ENCODE measurements around the gene TEP1.

Gene TEP1

DNA sequence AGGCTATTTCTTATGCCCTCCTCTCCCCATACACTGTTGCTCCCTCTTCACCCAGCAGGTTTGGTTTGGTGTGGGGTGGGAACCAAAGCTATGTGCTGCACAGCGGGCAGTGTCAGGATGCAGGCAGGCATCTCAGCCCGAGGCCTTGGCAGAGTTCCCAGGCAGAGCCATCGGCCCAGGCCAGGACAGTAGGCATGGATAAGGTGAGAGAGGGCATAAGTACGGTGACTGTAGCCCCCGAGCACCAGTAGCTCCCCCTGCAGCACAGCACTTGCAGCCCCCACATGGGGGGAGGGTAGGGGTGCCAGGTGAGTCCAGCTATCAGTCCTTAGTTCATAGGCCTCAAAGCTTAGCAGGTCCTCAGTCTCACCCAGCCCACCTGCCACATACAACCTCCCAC, 15.5 kb upstream of the TEP1 start:
- Histone ChIP-seq H3K9me3 (ENCODE audit: control insufficient read depth, low read length) (no peaks in the 10 kb centered on the region), H3K4me3 (ENCODE audit: extremely low read depth, insufficient read depth, low read length, poor library complexity, severe bottlenecking) (no peak overlapping the region), H3K36me3 (ENCODE audit: control insufficient read depth, insufficient read depth, low read length) (no peaks in the 10 kb centered on the region), H3K4me1 (ENCODE audit: control insufficient read depth, insufficient read depth, low read length, poor library complexity, severe bottlenecking) (peaks cover 3% of the 10 kb centered on the region), H3K27ac (ENCODE audit: low read depth, low read length, severe bottlenecking) (no peak overlapping the region)
- 54 to 71% methylated on average over 3 to 4 of the region's 5 CpGs for WGBS, 2 experiments (ENCODE audit: insufficient coverage in 2 of 2)

GRCh38 chr14:20428010-20428365, 14.7 kb upstream of the TEP1 start:
- Histone ChIP-seq H3K4me3 (ENCODE audit: extremely low read depth, insufficient read depth, low read length, poor library complexity, severe bottlenecking) (no peak overlapping the region), H3K4me1 (ENCODE audit: control insufficient read depth, insufficient read depth, low read length, poor library complexity, severe bottlenecking) (peaks cover 3% of the 10 kb centered on the region), H3K9me3 (ENCODE audit: control insufficient read depth, low read length) (no peaks in the 10 kb centered on the region), H3K27ac (ENCODE audit: low read depth, low read length, severe bottlenecking) (no peak overlapping the region), H3K36me3 (ENCODE audit: control insufficient read depth, insufficient read depth, low read length) (no peaks in the 10 kb centered on the region)
- 58 to 82% methylated on average over 2 of the region's 5 CpGs for WGBS, 2 experiments (ENCODE audit: insufficient coverage in 2 of 2)

- no peak overlapping the region for H3K27ac ChIP-seq (ENCODE audit: low read depth, low read length, severe bottlenecking)
- H3K9me3 ChIP-seq (ENCODE audit: control insufficient read depth, low read length), result no peaks in the 10 kb centered on the region
- no peaks in the 10 kb centered on the region for H3K36me3 ChIP-seq (ENCODE audit: control insufficient read depth, insufficient read depth, low read length)
- peaks cover 3% of the 10 kb centered on the region for H3K4me1 ChIP-seq (ENCODE audit: control insufficient read depth, insufficient read depth, low read length, poor library complexity, severe bottlenecking)
- no peak overlapping the region for H3K4me3 ChIP-seq (ENCODE audit: extremely low read depth, insufficient read depth, low read length, poor library complexity, severe bottlenecking)
- WGBS, 2 experiments (ENCODE audit: insufficient coverage in 2 of 2), result 77 to 79% methylated on average over 3 of the region's 5 CpGs
These were observed 14.1 kb upstream of the TEP1 start for GRCh38 chr14:20427231-20428009.

GRCh38 chr14:20424851-20425250, 11.6 kb upstream of the TEP1 start:
- Histone ChIP-seq H3K36me3 (ENCODE audit: control insufficient read depth, insufficient read depth, low read length) (no peaks in the 10 kb centered on the region), H3K4me1 (ENCODE audit: control insufficient read depth, insufficient read depth, low read length, poor library complexity, severe bottlenecking) (peaks cover 3% of the 10 kb centered on the region), H3K9me3 (ENCODE audit: control insufficient read depth, low read length) (no peaks in the 10 kb centered on the region), H3K4me3 (ENCODE audit: extremely low read depth, insufficient read depth, low read length, poor library complexity, severe bottlenecking) (no peak overlapping the region), H3K27ac (ENCODE audit: low read depth, low read length, severe bottlenecking) (no peak overlapping the region)
- 0% methylated on average over 1 of the region's 2 CpGs for WGBS, 2 experiments (ENCODE audit: insufficient coverage in 2 of 2)

GRCh38 chr14:20422886-20423285, 9.6 kb upstream of the TEP1 start:
- WGBS, 2 experiments (ENCODE audit: insufficient coverage in 2 of 2), result no CpG with 5 or more reads among the region's 2 CpGs

DNA sequence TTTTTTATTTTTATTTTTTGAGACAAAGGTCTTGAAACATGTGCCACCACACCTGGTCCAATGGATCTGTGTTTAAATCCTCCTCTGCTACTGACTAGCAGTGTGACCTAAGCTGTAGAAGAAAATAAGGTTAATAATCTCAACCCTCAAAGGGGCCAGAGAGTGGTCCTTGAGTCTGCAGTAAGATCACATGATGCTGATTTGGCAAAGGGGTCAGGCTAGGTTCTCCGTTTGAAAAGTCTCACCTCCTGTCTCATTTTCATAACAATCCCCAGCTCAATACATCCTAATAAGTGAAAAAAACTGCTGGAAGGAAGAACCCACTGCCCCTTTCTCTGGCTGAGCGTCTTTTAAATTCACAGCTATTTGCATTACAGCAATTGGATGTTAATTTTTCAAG, 8.0 kb upstream of the TEP1 start:
- WGBS, 2 experiments (ENCODE audit: insufficient coverage in 2 of 2), result 38% methylated on average over 2 of the region's 2 CpGs; no CpG with 5 or more reads in 1 of the 2 experiments
- no peak overlapping the region for H3K27ac ChIP-seq (ENCODE audit: low read depth, low read length, severe bottlenecking)
- H3K4me3 ChIP-seq (ENCODE audit: extremely low read depth, insufficient read depth, low read length, poor library complexity, severe bottlenecking), result no peak overlapping the region
- H3K9me3 ChIP-seq (ENCODE audit: control insufficient read depth, low read length), result no peaks in the 10 kb centered on the region
- H3K36me3 ChIP-seq (ENCODE audit: control insufficient read depth, insufficient read depth, low read length), result no peaks in the 10 kb centered on the region
- H3K4me1 ChIP-seq (ENCODE audit: control insufficient read depth, insufficient read depth, low read length, poor library complexity, severe bottlenecking), result no peaks in the 10 kb centered on the region

More at GRCh38 chr14:20422886-20423285, 9.6 kb upstream of the TEP1 start:
- Histone ChIP-seq H3K36me3 (ENCODE audit: control insufficient read depth, insufficient read depth, low read length) (no peaks in the 10 kb centered on the region), H3K27ac (ENCODE audit: low read depth, low read length, severe bottlenecking) (no peak overlapping the region), H3K9me3 (ENCODE audit: control insufficient read depth, low read length) (no peaks in the 10 kb centered on the region), H3K4me3 (ENCODE audit: extremely low read depth, insufficient read depth, low read length, poor library complexity, severe bottlenecking) (no peak overlapping the region), H3K4me1 (ENCODE audit: control insufficient read depth, insufficient read depth, low read length, poor library complexity, severe bottlenecking) (peaks cover 3% of the 10 kb centered on the region)

- Histone ChIP-seq H3K4me3 (ENCODE audit: extremely low read depth, insufficient read depth, low read length, poor library complexity, severe bottlenecking) (no peak overlapping the region), H3K4me1 (ENCODE audit: control insufficient read depth, insufficient read depth, low read length, poor library complexity, severe bottlenecking) (no peaks in the 10 kb centered on the region), H3K27ac (ENCODE audit: low read depth, low read length, severe bottlenecking) (no peak overlapping the region), H3K9me3 (ENCODE audit: control insufficient read depth, low read length) (no peaks in the 10 kb centered on the region), H3K36me3 (ENCODE audit: control insufficient read depth, insufficient read depth, low read length) (no peaks in the 10 kb centered on the region)
- WGBS, 2 experiments (ENCODE audit: insufficient coverage in 2 of 2), result no CpG with 5 or more reads among the region's 1 CpG
These were observed 6.1 kb upstream of the TEP1 start for GRCh38 chr14:20419419-20419818.

DNA sequence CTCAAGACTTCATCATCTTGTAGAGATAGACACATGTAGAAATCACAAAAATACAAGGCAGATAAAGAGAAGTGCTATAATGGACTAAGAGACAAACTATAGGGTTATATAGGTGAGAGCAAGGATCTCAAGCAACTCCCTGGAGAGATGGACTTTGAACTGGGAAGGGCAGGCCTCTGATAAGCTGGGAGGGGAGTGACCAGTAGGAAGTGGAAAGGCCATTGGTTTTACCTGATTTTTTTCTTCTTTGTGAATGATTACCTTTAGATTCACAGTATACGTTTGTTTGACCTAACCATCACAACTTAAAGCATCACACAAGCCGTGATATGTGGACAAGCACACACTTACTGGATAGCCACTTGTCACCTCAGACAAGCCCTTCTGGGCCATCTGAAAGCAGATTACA, 5.2 kb upstream of the TEP1 start:
- WGBS, 2 experiments (ENCODE audit: insufficient coverage in 2 of 2), result 93 to 97% methylated on average over 2 of the region's 2 CpGs
- no peaks in the 10 kb centered on the region for H3K36me3 ChIP-seq (ENCODE audit: control insufficient read depth, insufficient read depth, low read length)
- H3K9me3 ChIP-seq (ENCODE audit: control insufficient read depth, low read length), result no peaks in the 10 kb centered on the region
- no peak overlapping the region for H3K27ac ChIP-seq (ENCODE audit: low read depth, low read length, severe bottlenecking)
- no peaks in the 10 kb centered on the region for H3K4me1 ChIP-seq (ENCODE audit: control insufficient read depth, insufficient read depth, low read length, poor library complexity, severe bottlenecking)
- H3K4me3 ChIP-seq (ENCODE audit: extremely low read depth, insufficient read depth, low read length, poor library complexity, severe bottlenecking), result no peak overlapping the region

GRCh38 chr14:20417250-20418186, 4.2 kb upstream of the TEP1 start:
- Histone ChIP-seq H3K27ac (ENCODE audit: low read depth, low read length, severe bottlenecking) (no peak overlapping the region), H3K4me1 (ENCODE audit: control insufficient read depth, insufficient read depth, low read length, poor library complexity, severe bottlenecking) (no peaks in the 10 kb centered on the region), H3K36me3 (ENCODE audit: control insufficient read depth, insufficient read depth, low read length) (no peaks in the 10 kb centered on the region), H3K4me3 (ENCODE audit: extremely low read depth, insufficient read depth, low read length, poor library complexity, severe bottlenecking) (no peak overlapping the region), H3K9me3 (ENCODE audit: control insufficient read depth, low read length) (no peaks in the 10 kb centered on the region)
- 85 to 97% methylated on average over 5 to 6 of the region's 7 CpGs for WGBS, 2 experiments (ENCODE audit: insufficient coverage in 2 of 2)

- Histone ChIP-seq H3K4me1 (ENCODE audit: control insufficient read depth, insufficient read depth, low read length, poor library complexity, severe bottlenecking) (no peaks in the 10 kb centered on the region), H3K4me3 (ENCODE audit: extremely low read depth, insufficient read depth, low read length, poor library complexity, severe bottlenecking) (no peak overlapping the region), H3K9me3 (ENCODE audit: control insufficient read depth, low read length) (no peaks in the 10 kb centered on the region), H3K27ac (ENCODE audit: low read depth, low read length, severe bottlenecking) (no peak overlapping the region), H3K36me3 (ENCODE audit: control insufficient read depth, insufficient read depth, low read length) (no peaks in the 10 kb centered on the region)
- WGBS, 2 experiments (ENCODE audit: insufficient coverage in 2 of 2), result 100% methylated on average over 1 of the region's 2 CpGs
These were observed 2.9 kb upstream of the TEP1 start for GRCh38 chr14:20416223-20416622.
